ENCODE data around the gene TMEM179B. TPM values are rescaled to one million over a fixed set of nuclear protein-coding genes. Genes with fewer than 3 reads are reported as not detected.

The TMEM179B gene
- polyA plus RNA-seq, 1 experiment, result 97.1 TPM

- CTCF ChIA-PET, result no interaction called here
- TF ChIP-seq CTCF (IDR thresholded peaks at IDR 0.05; ENCODE audit: insufficient read depth, low read depth, low read length), result no peak
- no peak for DNase-seq (ENCODE audit: low read depth)
- POLR2A ChIA-PET, result no interaction called here
- Histone ChIP-seq H3K4me3 (ENCODE audit: low read depth, low read length) (no peak overlapping the region), H3K36me3 (ENCODE audit: control insufficient read depth, insufficient read depth, low read length) (peaks cover 14% of the 10 kb centered on the region), H3K27me3 (ENCODE audit: control insufficient read depth, insufficient read depth, low read length) (no peaks in the 10 kb centered on the region)
Measured at GRCh38 chr11:62782753-62783152, 4.4 kb upstream of the TMEM179B start.

- ChIA-PET CTCF (interaction anchor here (0.7 to 6.8 kb wide), 43 partner anchors 11 to 392 kb away, joined by 3 to 122 read pairs (median 5); partner anchors contain the start of genes BSCL2, GNG3, LRRN4CL and NXF1), POLR2A (interaction anchor here (1.0 kb wide), 1 partner anchor 25 kb away, joined by 3 read pairs; the partner anchor contains the start of gene POLR2G)
- no peaks in the 10 kb centered on the region for H3K27me3 ChIP-seq (ENCODE audit: control insufficient read depth, insufficient read depth, low read length)
- TF ChIP-seq CTCF (IDR thresholded peaks at IDR 0.05; ENCODE audit: insufficient read depth, low read depth, low read length), result peak; percentile 100
- H3K36me3 ChIP-seq (ENCODE audit: control insufficient read depth, insufficient read depth, low read length), result peaks cover 15% of the 10 kb centered on the region
- H3K4me3 ChIP-seq (ENCODE audit: low read depth, low read length), result peak overlapping the region; percentile 69
- peak; percentile 19 for DNase-seq (ENCODE audit: low read depth)
Measured at GRCh38 chr11:62786318-62787004, 741 bp upstream of the TMEM179B start.

GRCh38 chr11:62788991-62789390 lies 1.8 kb downstream of the TMEM179B start:
- CTCF ChIA-PET, result interaction anchor here (0.8 to 6.8 kb wide), 3 partner anchors 16 to 74 kb away, joined by 3 to 122 read pairs (median 76); partner anchors contain the start of genes NXF1 and TAF6L

GRCh38 chr11:62789576-62789975 lies 2.4 kb downstream of the TMEM179B start:
- CTCF ChIA-PET, result interaction anchor here (0.8 to 6.8 kb wide), 2 partner anchors 16 to 17 kb away, joined by 3 to 122 read pairs; partner anchors contain the start of genes NXF1 and TAF6L
- POLR2A ChIA-PET, result no interaction called here

More at GRCh38 chr11:62788991-62789390, 1.8 kb downstream of the TMEM179B start:
- no peak for DNase-seq (ENCODE audit: low read depth)
- Histone ChIP-seq H3K4me3 (ENCODE audit: low read depth, low read length) (no peak overlapping the region), H3K36me3 (ENCODE audit: control insufficient read depth, insufficient read depth, low read length) (peaks cover 12% of the 10 kb centered on the region), H3K27me3 (ENCODE audit: control insufficient read depth, insufficient read depth, low read length) (no peaks in the 10 kb centered on the region)
- POLR2A ChIA-PET, result no interaction called here
- TF ChIP-seq CTCF (IDR thresholded peaks at IDR 0.05; ENCODE audit: insufficient read depth, low read depth, low read length), result no peak

More at GRCh38 chr11:62789576-62789975, 2.4 kb downstream of the TMEM179B start:
- H3K4me3 ChIP-seq (ENCODE audit: low read depth, low read length), result no peak overlapping the region
- H3K27me3 ChIP-seq (ENCODE audit: control insufficient read depth, insufficient read depth, low read length), result no peaks in the 10 kb centered on the region
- H3K36me3 ChIP-seq (ENCODE audit: control insufficient read depth, insufficient read depth, low read length), result peaks cover 14% of the 10 kb centered on the region
- no peak for TF ChIP-seq CTCF (IDR thresholded peaks at IDR 0.05; ENCODE audit: insufficient read depth, low read depth, low read length)
- DNase-seq (ENCODE audit: low read depth), result no peak

Data from BJ (cell line).